Measurements from ENCODE around the gene MYH11.
"Not testable (repeated sequence)": the region's sequence is repeated elsewhere in the genome, so short reads cannot be mapped to it uniquely, and the experiment has no call there.

The MYH11 gene

GRCh38 chr16:15825750-15826305, 31.0 kb downstream of the MYH11 start:
- H3K36me3 ChIP-seq (ENCODE audit: control insufficient read depth in 1 of 2, insufficient read depth in 2 of 2, low read length in 2 of 2) = peaks cover 0 to 5% of the 10 kb centered on the region in 2 donors
- no peaks in the 10 kb centered on the region for H3K27me3 ChIP-seq (ENCODE audit: low read depth, low read length)
- no peaks in the 10 kb centered on the region for H3K9me3 ChIP-seq (ENCODE audit: control insufficient read depth in 1 of 2, low read length in 2 of 2)
- peaks cover 0 to 81% of the 10 kb centered on the region in 2 donors for H3K4me1 ChIP-seq (ENCODE audit: control insufficient read depth in 1 of 2, insufficient read depth in 2 of 2, low read length in 2 of 2)
- peak overlapping the region; percentile 74 for H3K27ac ChIP-seq (ENCODE audit: low read length)
- H3K4me3 ChIP-seq (ENCODE audit: low read depth in 1 of 2, low read length in 2 of 2) = no peak overlapping the region

GRCh38 chr16:15822957-15823356, 33.9 kb downstream of the MYH11 start:
- no peak overlapping the region for H3K27ac ChIP-seq (ENCODE audit: low read length)
- peaks cover 0 to 81% of the 10 kb centered on the region in 2 donors for H3K4me1 ChIP-seq (ENCODE audit: control insufficient read depth in 1 of 2, insufficient read depth in 2 of 2, low read length in 2 of 2)
- no peaks in the 10 kb centered on the region for H3K27me3 ChIP-seq (ENCODE audit: low read depth, low read length)

DNA sequence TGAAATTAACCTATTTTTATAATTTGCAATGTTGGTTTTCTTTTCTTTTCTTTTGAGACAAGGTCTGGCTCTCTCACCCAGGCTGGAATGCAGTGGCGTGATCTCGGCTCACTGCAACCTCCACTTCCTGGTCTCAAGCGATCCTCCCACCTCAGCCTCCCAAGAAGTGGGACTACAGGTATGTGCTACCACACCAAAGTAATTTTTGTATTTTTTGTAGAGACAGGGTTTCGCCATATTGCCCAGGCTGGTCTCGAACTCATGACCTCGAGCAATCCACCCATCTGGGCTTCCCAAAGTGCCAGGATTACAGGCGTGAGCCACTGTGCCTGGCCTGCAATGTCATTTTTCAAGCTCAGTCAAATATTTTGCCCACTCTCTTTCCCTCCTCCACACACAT, 36.0 kb downstream of the MYH11 start:
- peaks cover 0 to 77% of the 10 kb centered on the region in 2 donors for H3K4me1 ChIP-seq (ENCODE audit: control insufficient read depth in 1 of 2, insufficient read depth in 2 of 2, low read length in 2 of 2)
- no peak overlapping the region for H3K4me3 ChIP-seq (ENCODE audit: low read depth in 1 of 2, low read length in 2 of 2)
- no peaks in the 10 kb centered on the region for H3K27me3 ChIP-seq (ENCODE audit: low read depth, low read length)
- H3K27ac ChIP-seq (ENCODE audit: low read length) = no peak overlapping the region
- no peaks in the 10 kb centered on the region for H3K9me3 ChIP-seq (ENCODE audit: control insufficient read depth in 1 of 2, low read length in 2 of 2)
- H3K36me3 ChIP-seq (ENCODE audit: control insufficient read depth in 1 of 2, insufficient read depth in 2 of 2, low read length in 2 of 2) = peaks cover 0 to 3% of the 10 kb centered on the region in 2 donors

More at GRCh38 chr16:15822957-15823356, 33.9 kb downstream of the MYH11 start:
- Histone ChIP-seq H3K9me3 (ENCODE audit: control insufficient read depth in 1 of 2, low read length in 2 of 2) (no peaks in the 10 kb centered on the region), H3K36me3 (ENCODE audit: control insufficient read depth in 1 of 2, insufficient read depth in 2 of 2, low read length in 2 of 2) (peaks cover 0 to 5% of the 10 kb centered on the region in 2 donors), H3K4me3 (ENCODE audit: low read depth in 1 of 2, low read length in 2 of 2) (no peak overlapping the region)

DNA sequence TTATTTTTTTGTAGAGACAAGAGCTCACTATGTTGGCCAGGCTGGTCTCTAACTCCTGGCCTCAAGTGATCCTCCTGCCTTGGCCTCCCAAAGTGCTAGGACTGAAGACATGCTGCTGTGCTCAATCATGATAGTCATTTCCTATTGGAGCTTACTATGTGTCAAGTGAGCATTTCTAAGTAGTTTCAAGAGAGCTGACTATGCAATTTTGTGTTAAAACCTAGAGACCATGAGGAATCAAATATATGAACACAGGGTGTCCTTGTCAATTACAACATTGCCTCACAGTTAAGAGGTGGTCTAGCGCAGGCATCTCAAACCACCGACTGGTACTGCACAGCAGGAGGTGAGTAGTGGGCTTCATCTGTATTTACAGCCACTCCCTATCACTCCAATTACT, 37.8 kb downstream of the MYH11 start:
- peaks cover 0 to 60% of the 10 kb centered on the region in 2 donors for H3K4me1 ChIP-seq (ENCODE audit: control insufficient read depth in 1 of 2, insufficient read depth in 2 of 2, low read length in 2 of 2)
- no peak overlapping the region for H3K27ac ChIP-seq (ENCODE audit: low read length)
- H3K4me3 ChIP-seq (ENCODE audit: low read depth in 1 of 2, low read length in 2 of 2) = no peak overlapping the region
- no peaks in the 10 kb centered on the region for H3K9me3 ChIP-seq (ENCODE audit: control insufficient read depth in 1 of 2, low read length in 2 of 2)
- no peaks in the 10 kb centered on the region for H3K36me3 ChIP-seq (ENCODE audit: control insufficient read depth in 1 of 2, insufficient read depth in 2 of 2, low read length in 2 of 2)
- H3K27me3 ChIP-seq (ENCODE audit: low read depth, low read length) = no peaks in the 10 kb centered on the region

DNA sequence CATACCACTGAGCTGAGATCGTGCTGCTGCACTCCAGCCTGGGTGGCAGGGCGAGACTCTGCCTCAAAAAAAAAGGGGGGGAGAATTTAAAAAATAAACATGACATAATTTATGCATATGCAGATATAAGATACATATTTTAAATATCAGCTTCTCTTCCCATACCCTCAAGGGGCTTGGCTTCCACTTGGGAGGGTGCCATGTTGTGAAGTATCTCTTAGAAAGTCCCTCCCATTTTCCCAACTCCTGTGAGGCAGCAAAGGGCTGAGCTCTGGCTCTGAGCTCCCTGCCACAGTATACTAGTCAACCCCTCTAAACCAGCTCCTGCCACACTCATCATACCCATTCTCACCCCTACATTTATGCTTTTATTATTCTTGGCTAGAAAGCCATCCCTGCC, 39.4 kb downstream of the MYH11 start:
- H3K27me3 ChIP-seq (ENCODE audit: low read depth, low read length) = no peaks in the 10 kb centered on the region
- H3K4me3 ChIP-seq (ENCODE audit: low read depth in 1 of 2, low read length in 2 of 2) = no peak overlapping the region
- H3K9me3 ChIP-seq (ENCODE audit: control insufficient read depth in 1 of 2, low read length in 2 of 2) = no peaks in the 10 kb centered on the region
- H3K36me3 ChIP-seq (ENCODE audit: control insufficient read depth in 1 of 2, insufficient read depth in 2 of 2, low read length in 2 of 2) = no peaks in the 10 kb centered on the region
- peaks cover 0 to 58% of the 10 kb centered on the region in 2 donors for H3K4me1 ChIP-seq (ENCODE audit: control insufficient read depth in 1 of 2, insufficient read depth in 2 of 2, low read length in 2 of 2)
- H3K27ac ChIP-seq (ENCODE audit: low read length) = no peak overlapping the region

DNA sequence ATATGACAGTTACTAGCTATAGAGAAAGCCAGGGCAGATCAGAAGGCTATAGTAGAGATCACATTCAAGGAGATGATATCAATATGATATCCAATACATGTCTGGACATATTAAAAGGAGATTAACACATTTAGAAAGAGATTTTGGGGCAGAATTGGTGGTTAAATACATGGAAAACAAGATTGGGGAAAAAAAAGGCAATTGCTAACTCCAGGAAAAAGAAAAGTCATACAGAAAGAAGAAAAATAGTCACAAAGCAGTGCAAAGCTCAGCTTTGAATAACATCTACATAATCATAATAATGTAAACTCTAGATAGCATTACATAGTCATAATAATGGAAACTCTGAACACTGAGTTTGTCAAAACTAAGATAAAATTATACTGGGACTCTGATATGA, 40.6 kb downstream of the MYH11 start:
- Histone ChIP-seq H3K4me3 (ENCODE audit: low read depth in 1 of 2, low read length in 2 of 2) (no peak overlapping the region), H3K27ac (ENCODE audit: low read length) (no peak overlapping the region), H3K9me3 (ENCODE audit: control insufficient read depth in 1 of 2, low read length in 2 of 2) (no peaks in the 10 kb centered on the region), H3K36me3 (ENCODE audit: control insufficient read depth in 1 of 2, insufficient read depth in 2 of 2, low read length in 2 of 2) (peaks cover 0 to 3% of the 10 kb centered on the region in 2 donors), H3K4me1 (ENCODE audit: control insufficient read depth in 1 of 2, insufficient read depth in 2 of 2, low read length in 2 of 2) (peaks cover 5 to 65% of the 10 kb centered on the region in 2 donors), H3K27me3 (ENCODE audit: low read depth, low read length) (no peaks in the 10 kb centered on the region)

GRCh38 chr16:15812401-15812750, 44.5 kb downstream of the MYH11 start:
- H3K27me3 ChIP-seq (ENCODE audit: low read depth, low read length); H3K9me3 ChIP-seq (ENCODE audit: control insufficient read depth in 1 of 2, low read length in 2 of 2); H3K36me3 ChIP-seq (ENCODE audit: control insufficient read depth in 1 of 2, insufficient read depth in 2 of 2, low read length in 2 of 2); H3K27ac ChIP-seq (ENCODE audit: low read length): not testable (repeated sequence)
- peaks cover 5 to 70% of the 10 kb centered on the region in 2 donors for H3K4me1 ChIP-seq (ENCODE audit: control insufficient read depth in 1 of 2, insufficient read depth in 2 of 2, low read length in 2 of 2)
- H3K4me3 ChIP-seq (ENCODE audit: low read depth in 1 of 2, low read length in 2 of 2) = peak overlapping the region in 1 of 2 donors; percentile 40

- Histone ChIP-seq H3K4me1 (ENCODE audit: control insufficient read depth in 1 of 2, insufficient read depth in 2 of 2, low read length in 2 of 2) (peaks cover 5 to 70% of the 10 kb centered on the region in 2 donors), H3K27me3 (ENCODE audit: low read depth, low read length) (no peaks in the 10 kb centered on the region), H3K27ac (ENCODE audit: low read length) (peak overlapping the region; percentile 77), H3K4me3 (ENCODE audit: low read depth in 1 of 2, low read length in 2 of 2) (peak overlapping the region in 1 of 2 donors; percentile 40), H3K9me3 (ENCODE audit: control insufficient read depth in 1 of 2, low read length in 2 of 2) (no peaks in the 10 kb centered on the region), H3K36me3 (ENCODE audit: control insufficient read depth in 1 of 2, insufficient read depth in 2 of 2, low read length in 2 of 2) (peaks cover 0 to 3% of the 10 kb centered on the region in 2 donors)
Observed at GRCh38 chr16:15811481-15812400, 45.1 kb downstream of the MYH11 start.

DNA sequence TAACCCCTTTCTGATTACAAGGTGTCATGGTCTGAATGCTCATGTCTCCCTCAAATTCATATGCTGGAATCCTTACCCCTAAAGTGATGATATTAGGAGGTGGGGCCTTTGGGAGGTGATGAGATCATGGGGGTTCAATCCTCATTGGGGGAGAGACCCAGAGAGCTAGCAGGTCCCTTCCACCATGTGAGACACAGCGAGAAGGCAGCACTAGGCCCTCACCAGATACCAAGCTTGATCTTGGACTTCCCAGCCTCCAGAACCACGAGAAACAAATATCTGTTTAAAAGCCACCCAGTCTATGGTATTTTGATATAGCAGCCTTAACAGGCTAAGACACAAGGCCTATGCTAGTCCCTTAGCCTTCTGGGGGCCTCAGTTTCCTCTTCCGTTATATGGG, 45.9 kb downstream of the MYH11 start:
- Histone ChIP-seq H3K27me3 (ENCODE audit: low read depth, low read length) (no peaks in the 10 kb centered on the region), H3K36me3 (ENCODE audit: control insufficient read depth in 1 of 2, insufficient read depth in 2 of 2, low read length in 2 of 2) (peaks cover 0 to 3% of the 10 kb centered on the region in 2 donors), H3K4me3 (ENCODE audit: low read depth in 1 of 2, low read length in 2 of 2) (no peak overlapping the region), H3K27ac (ENCODE audit: low read length) (peak overlapping the region; percentile 77), H3K4me1 (ENCODE audit: control insufficient read depth in 1 of 2, insufficient read depth in 2 of 2, low read length in 2 of 2) (peaks cover 5 to 62% of the 10 kb centered on the region in 2 donors), H3K9me3 (ENCODE audit: control insufficient read depth in 1 of 2, low read length in 2 of 2) (no peaks in the 10 kb centered on the region)

DNA sequence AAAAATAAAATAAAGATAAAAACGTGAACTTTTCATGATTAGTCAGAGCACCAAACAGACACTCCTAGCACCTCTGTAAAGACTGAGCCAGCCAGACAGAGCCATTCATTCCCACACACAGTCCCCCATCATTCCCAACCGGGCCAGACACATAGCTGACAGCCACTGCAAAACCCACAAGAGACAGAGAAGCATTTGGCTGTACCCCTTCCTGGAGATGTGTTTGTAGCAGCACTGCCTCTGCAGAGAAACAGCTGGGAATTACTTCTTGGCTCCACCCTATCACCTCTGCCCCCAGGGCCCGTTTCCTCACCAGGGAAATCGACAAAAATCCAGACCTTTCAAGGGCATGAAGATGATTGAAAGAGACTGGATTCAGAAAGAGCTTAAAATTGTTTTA, 46.4 kb downstream of the MYH11 start:
- Histone ChIP-seq H3K9me3 (ENCODE audit: control insufficient read depth in 1 of 2, low read length in 2 of 2) (no peaks in the 10 kb centered on the region), H3K36me3 (ENCODE audit: control insufficient read depth in 1 of 2, insufficient read depth in 2 of 2, low read length in 2 of 2) (peaks cover 0 to 3% of the 10 kb centered on the region in 2 donors), H3K27ac (ENCODE audit: low read length) (peak overlapping the region; percentile 77), H3K27me3 (ENCODE audit: low read depth, low read length) (no peaks in the 10 kb centered on the region), H3K4me3 (ENCODE audit: low read depth in 1 of 2, low read length in 2 of 2) (peak overlapping the region in 1 of 2 donors; percentile 26), H3K4me1 (ENCODE audit: control insufficient read depth in 1 of 2, insufficient read depth in 2 of 2, low read length in 2 of 2) (peaks cover 5 to 66% of the 10 kb centered on the region in 2 donors)

DNA sequence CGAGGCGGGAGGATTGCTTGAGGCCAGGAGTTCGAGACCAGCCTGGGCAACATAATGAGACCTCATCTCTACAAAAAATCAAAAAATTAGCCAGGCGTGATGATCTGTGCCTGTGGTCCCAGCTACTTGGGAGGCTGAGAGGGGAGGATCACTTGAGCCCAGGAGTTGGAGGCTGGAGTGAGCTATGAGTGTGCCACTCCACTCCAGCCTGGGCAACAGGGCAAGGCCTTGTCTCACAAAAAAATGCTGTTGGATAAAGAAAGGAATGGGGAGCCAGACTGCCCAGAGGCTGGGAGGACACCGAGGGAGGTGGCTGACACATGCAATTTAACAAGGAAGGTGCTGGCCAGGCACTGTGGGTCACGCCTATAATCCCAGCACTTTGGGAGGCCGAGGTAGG, 47.5 kb downstream of the MYH11 start:
- H3K9me3 ChIP-seq (ENCODE audit: control insufficient read depth in 1 of 2, low read length in 2 of 2); H3K27me3 ChIP-seq (ENCODE audit: low read depth, low read length); H3K36me3 ChIP-seq (ENCODE audit: control insufficient read depth in 1 of 2, insufficient read depth in 2 of 2, low read length in 2 of 2); H3K4me3 ChIP-seq (ENCODE audit: low read depth in 1 of 2, low read length in 2 of 2); H3K27ac ChIP-seq (ENCODE audit: low read length): not testable (repeated sequence)
- H3K4me1 ChIP-seq (ENCODE audit: control insufficient read depth in 1 of 2, insufficient read depth in 2 of 2, low read length in 2 of 2) = peaks cover 5 to 76% of the 10 kb centered on the region in 2 donors

Data from muscle layer of duodenum (tissue), 2 donors.